GM12872 (cell line): ENCODE results near the gene SP6.

ENCODE experiments used
- TF ChIP-seq, protein P1 (sequence below): IDR thresholded peaks from 3 replicates; pipeline ENCODE4 v1.5.1; 2011; ENCODE audit warnings: low read depth, mild to moderate bottlenecking, low read length, moderate library complexity; ENCODE audit not compliant: insufficient read depth

The SP6 gene

DNA sequence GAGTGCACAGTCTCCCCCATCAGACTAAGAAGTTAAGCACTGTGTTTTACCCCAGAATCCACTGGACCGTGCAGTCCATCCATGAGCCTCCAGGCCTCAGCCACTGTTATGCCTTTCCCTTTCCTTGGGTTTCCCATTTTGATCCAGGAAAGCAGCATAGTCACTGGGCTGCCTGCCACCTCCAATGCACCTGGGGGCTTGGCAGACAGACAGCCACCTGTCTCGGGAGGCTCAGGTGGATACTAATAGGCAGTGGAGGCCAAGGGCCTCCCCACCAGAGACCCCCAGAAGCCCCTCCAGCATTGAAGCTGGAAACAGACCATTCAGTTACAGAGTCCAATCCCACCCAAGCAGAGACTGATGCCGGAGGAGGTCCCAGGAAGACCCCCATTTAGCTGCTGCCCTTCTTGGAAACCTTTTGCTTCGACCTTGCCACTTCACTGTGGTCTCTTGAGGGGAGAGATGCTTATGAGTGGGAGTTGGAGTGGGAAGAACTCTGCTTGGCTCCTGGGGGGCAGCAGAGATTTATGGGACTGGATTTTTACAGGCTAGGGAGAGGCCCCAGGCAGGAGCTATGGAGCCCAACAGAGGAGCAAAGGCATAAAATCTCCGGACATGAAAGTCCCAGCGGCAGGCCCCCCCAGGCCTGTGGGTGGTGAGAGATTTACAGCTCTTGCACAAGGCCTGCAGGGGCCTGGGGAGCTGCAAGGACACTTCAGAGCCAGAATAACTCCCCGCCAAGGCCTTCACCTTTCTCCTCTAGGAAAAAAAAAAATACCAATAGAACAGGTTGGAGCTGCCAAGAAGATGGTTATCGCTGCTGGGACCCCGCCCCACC lies 32.8 kb upstream of the SP6 start:
- TF ChIP-seq, protein P1, sequence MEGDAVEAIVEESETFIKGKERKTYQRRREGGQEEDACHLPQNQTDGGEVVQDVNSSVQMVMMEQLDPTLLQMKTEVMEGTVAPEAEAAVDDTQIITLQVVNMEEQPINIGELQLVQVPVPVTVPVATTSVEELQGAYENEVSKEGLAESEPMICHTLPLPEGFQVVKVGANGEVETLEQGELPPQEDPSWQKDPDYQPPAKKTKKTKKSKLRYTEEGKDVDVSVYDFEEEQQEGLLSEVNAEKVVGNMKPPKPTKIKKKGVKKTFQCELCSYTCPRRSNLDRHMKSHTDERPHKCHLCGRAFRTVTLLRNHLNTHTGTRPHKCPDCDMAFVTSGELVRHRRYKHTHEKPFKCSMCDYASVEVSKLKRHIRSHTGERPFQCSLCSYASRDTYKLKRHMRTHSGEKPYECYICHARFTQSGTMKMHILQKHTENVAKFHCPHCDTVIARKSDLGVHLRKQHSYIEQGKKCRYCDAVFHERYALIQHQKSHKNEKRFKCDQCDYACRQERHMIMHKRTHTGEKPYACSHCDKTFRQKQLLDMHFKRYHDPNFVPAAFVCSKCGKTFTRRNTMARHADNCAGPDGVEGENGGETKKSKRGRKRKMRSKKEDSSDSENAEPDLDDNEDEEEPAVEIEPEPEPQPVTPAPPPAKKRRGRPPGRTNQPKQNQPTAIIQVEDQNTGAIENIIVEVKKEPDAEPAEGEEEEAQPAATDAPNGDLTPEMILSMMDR = no peak

DNA sequence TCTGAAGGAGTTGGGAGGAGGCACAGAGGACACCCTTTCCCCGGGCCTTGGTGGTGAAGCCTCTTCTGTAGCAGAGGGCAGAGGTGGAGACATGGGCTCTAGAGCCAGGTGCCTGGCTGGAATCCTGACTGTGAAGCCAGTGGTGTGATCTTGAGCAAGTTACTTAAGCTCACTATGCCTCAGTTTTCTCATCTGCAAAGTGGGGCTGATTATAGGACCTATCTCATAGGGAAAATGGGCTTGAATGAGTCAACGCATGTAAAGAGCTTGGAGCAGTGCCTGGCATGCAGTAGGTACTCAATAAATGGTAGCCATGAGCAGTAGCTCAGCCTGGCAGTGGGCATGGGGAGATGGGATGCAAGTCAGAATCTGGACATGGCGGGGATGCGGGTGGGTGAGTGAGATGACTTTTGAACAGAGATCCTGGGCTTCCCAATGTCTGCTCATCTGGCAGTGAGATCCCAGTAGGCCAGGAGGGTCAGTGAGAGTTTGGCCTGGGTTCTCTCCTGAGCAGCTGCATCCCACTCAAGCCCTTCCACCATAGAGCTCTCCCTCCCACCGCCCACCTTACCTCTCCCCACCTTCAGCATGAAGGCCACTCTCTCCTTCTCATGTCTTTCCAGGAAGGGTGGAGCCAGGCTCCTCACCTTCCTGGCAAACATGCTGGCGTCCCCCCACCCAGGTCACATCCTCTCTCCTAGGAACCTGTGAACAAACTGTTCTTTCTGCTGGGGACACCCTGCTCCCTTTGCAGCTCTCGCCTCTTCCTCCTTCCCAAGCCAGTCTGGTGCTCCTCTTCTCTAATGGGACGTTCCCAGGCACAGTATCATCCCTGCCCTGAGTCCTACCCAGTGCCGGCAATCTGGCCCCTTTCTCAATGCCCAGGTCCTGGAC lies 32.0 kb upstream of the SP6 start:
- TF ChIP-seq, protein P1 = no peak

DNA sequence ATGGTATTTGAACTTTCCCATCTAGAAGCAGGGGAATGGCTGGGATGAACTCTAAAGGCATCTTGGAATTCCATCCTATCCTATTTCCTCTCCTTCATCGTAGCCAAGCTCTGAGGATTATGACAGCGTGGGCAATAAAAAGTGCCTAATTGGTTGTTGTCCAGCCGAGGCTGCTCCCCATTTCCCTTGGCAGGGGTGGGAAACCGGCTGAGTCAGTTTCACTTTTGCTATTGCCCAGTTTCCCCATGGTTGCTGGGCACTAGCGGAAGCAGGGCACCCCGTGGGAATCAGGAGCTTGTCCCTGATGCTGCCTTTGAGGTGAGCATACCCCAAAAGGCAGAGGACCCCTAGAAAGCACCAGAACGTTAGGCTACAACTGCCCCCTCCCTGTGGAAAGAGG lies 31.3 kb upstream of the SP6 start:
- TF ChIP-seq, protein P1 = no peak

DNA sequence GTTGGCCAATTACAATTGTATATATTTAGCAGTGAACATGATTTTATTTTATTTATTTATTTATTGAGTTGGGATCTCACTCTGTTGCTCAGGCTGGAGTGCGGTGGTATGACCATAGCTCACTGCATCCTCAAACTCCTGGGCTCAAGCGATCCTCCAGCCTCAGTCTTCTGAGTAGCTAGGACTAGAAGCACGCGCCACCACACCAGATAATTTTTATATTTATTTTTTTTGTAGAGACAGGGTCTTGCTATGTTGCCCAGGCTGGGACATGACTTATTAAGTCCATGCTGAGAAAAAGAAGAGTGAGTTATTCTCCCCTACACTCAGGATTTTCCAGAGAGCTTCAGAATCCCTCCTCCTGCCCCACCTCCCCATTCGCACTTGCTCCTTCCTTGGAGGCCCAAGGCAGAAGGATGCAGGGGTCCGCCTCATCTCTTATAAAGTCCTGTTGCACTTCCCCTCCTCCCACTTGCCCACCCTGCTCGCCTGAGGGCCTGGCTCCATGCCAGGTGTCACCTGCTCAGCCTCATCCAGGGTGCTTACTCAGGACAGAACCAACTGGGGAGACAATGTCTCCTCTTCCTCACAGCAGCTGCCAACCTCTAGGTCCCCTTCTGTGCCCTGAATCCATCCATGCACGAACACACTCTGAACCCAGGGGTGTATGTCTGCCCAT lies 29.0 kb upstream of the SP6 start:
- TF ChIP-seq, protein P1 = no peak

DNA sequence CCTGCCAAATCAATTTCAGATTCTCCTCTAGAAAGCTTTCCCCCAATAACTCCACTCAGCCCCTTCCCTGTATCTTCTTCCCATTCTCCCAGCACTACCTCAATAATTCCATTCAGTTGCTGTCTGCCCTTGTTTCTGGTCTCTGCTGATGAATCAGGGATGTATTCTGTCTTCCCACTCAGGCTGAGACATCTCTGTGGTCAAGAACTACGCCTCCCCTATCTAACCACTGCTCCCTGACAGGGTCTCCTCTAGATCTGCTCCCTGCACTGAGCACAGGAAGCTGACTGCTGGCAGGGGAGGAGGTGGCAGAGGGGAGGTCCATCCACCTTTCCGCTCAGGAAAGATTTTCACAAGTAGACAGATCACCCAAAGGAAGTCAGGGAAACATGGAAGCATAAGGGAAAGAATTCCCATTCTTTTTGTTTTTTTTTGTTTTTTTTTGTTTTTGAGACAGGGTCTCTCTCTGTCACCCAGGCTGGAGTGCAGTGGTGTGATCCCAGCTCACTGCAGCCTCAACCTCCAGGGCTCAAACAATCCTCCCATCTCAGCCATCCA lies 28.1 kb upstream of the SP6 start:
- TF ChIP-seq, protein P1 = no peak

DNA sequence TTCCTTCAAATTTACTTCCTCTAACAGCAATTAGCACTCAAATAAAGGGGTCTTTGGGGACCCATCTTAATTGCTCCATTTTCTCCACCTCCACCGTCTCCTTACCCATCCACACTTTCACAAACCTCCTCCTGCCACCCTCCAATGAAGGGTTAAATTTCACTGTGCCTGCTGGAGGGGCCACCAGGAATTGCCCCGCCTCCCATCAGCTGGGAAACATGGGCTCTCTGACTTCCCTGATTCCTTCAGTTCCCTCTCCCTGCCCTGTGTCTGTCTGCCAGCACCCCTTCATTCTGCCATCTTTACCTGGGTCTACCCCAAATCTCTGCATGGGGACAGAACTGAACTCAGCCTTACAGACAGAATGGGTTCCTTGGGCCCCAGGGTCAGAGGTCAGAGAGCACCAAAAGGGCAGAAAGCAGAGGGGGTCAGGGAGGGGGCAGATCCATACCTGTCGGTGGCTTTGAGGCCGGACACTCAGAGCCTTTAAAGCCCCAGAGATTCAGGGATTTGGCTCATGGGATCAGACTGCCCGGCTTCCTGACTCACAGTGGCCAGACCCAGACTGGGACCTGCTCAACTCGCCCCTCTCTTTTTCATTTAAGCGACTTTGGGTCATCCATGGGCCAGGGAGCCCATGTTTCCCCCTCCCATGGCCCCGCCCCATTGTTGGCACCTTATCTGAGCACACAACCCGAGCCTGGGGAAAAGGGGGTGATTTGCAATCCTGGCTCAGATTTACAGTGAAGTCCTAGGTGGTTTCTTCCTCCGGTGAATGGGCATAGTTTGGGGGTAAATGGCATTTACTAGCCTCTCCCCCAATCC lies 27.5 kb upstream of the SP6 start:
- TF ChIP-seq, protein P1 = no peak
